Measurements from ENCODE around the gene CFP.

The CFP gene

DNA sequence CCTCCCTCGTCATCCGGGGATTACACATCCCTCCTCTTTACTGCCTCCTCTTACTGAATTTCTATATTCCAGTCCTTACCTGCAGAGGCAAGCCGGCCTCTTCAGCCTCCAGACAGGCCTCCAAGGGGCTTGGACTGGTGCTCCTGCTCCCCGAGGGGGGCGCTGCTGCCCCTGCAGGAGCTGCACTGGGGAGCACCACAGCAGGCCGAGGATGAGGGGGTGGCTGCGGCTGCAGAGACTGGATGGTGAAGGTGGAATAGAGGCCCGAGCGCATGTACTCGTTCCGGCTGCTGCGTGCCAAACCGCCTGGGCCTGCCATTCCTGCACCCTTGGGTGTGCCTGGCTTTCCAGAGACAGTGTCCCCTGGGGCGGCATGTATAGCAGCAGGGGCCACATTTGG lies 9.1 kb upstream of the CFP start:
- DNase-seq (ENCODE audit: low read depth in 4 of 4, low spot score in 1 of 4) = no peak

DNA sequence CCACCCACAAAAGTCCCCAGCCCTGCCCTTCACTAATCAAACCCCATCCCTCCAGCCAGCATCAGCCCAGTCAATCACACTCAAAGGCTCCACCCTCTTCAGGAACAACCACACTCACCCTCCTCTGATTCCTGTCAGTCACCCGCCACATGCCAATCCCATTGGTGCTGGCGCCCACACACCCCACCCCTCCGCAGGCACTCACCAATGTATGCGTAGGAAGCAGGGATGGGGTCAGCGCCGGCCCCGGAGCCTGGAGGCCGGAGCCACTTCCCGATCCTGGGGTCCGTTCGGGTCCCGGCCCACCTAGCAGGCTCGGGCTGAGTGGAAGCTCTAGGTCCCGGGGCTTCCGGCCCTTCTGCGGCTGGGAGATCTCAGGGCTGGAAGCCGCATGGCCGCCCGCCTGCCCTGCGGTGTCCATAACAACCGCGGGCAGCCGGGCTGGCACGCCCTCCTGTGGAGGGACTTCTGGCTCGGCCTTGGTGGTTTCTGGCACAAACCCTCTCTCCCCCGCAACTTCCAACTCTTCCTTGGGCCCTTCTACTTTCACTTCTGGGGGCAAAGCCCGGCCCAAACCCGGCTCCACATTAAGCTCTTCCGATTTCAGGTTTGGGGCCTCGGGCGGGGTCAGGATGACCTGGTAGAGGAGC lies 7.9 kb upstream of the CFP start:
- no peak for DNase-seq (ENCODE audit: low read depth in 4 of 4, low spot score in 1 of 4)

DNA sequence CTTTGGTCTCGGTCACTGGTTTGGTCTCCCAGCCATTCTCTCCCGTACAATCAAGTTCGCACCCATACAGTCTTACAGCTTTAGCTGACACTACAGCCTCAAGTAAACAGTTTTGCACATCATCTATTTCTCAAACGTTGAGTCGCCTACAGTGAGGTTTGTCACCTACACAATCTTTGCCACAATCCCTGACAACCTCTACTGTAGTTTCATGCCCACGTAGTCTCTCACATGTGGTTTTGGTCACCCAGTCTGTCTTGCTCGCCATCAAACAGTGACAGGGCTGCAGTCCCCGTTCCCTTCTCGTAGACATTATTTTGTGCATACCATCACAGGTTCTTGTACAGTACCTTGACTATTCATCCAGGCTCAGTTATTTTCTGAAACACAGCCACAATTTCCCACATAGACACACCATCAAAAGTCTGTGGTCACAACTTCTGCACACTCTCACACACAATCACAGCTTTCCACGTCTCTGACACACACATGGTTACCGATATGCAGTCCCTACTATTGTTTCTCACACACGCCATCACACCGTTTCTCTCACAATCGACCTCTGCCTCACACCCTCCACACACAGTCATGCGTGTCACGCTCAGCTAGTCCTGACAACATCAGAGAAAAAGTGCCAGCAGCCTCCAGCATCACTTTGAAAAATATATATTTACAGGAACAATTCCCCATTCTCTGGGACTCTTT lies 5.3 kb upstream of the CFP start:
- DNase-seq (ENCODE audit: low read depth in 4 of 4, low spot score in 1 of 4) = no peak

DNA sequence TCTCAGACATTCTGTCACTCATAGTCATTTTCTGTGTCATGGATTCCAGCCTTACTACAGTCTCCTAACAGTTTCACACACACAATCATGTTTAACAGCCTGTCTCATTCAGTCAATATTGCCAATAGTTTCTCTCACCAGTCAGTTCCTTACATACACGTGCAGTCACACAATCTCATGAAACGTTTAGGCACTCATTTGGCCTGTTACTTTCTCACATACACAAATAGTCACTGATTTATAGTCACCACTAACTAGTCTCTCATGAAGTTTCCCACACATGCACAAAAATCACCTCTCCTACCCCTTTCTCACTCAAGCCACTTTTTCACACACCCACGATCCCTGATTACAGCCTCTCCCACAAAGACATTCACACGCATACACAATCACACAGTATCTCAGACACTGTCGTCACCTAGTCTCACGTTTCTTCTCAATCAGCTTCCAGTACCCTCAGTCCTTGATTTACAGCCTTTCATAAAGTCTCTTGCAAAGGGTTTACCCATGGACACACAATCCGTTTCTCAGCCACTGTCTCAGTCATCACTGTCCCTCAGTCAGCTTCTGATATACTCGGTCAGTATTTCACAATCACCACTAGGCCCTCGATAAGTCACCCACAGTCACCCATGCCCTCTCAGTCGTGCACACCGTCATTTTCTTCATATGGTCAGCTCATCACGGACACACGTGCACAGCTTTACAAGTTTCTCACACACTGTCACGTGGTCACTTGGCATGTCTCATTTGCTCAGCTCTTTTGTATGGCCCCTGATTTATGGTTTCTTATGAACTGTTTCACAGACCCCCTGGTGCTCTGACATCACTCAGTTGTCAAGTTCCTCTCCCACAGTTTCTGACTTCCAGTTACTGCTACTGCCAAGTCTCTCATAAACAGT lies 4.2 kb upstream of the CFP start:
- no peak for DNase-seq (ENCODE audit: low read depth in 4 of 4, low spot score in 1 of 4)

DNA sequence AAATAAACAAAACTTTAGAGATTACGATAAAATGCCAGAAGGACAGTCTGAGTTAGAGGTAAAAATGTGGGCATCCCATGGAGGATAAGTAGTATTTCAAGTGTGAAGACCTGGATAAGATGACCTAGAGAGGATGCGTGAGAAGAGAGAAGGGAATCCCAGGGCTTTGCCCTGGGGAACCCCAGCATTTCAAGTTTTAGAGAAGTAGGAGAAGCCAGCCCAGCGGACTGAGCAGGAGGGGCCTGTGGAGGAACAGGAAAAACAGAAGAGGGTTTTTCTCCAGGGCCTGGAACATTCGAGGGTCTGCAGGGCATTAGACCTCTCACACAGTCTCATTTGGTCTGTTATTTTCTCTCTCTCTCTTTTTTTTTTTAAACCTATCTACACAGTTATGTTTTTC lies 2.9 kb upstream of the CFP start:
- DNase-seq (ENCODE audit: low read depth in 4 of 4, low spot score in 1 of 4) = no peak

DNA sequence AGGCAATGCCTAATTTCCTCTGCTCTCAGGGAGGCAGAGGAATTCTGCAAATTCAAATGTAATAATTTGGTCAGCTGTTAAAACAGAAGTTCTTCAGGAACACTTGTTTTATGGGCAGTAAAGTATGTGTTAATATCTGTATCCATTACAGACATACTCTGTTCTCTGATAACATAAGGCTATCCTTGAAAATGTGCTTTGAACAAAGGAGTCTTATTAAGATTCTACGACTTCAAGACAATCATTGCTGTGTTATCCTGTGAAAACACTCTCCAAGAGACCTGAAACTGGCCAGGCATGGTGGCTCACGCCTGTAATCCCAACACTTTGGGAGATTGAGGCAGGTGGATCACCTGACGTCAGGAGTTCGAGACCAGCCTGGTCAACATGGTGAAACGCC lies 1.9 kb upstream of the CFP start:
- DNase-seq (ENCODE audit: low read depth in 4 of 4, low spot score in 1 of 4) = no peak

DNA sequence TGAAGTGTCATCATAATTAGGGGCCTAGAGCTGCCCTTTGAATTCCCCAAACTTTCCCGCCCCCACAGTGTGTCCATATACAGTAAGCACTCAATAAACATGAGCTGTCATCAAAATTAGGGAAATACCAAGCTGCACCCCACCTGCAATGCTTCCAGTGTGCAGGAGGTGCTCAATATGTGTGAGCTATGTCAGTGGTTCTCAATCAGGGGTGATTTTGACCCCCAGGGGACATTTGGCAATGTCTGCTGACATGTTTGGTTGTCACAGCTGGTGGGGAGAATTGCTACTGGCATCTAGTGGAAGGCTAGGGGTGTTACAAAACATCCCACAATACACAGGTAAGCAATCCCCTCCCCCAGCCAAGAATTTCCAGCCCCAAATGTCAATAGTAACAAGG lies 748 bp downstream of the CFP start:
- no peak for DNase-seq (ENCODE audit: low read depth in 4 of 4, low spot score in 1 of 4)

DNA sequence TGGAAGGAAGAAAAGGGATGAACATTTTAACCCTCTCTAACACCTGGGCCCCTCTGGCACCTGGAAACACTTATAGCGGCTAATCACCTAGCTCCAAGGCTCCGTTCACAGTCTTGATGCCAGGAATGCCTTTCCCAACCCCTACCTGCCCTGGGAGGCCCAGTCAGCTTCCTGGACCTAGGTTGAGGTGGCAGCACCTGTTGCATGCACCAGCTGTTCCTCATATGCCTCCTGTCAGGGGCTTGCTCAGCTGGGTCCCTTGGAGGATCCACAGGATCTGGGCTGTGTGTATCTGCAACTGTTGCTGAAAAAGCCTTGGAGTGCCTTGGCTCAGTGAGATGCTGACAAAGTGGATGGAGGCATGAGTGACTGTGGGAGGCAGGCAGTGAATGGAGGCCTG lies 4.4 kb downstream of the CFP start:
- no peak for DNase-seq (ENCODE audit: low read depth in 4 of 4, low spot score in 1 of 4)

DNA sequence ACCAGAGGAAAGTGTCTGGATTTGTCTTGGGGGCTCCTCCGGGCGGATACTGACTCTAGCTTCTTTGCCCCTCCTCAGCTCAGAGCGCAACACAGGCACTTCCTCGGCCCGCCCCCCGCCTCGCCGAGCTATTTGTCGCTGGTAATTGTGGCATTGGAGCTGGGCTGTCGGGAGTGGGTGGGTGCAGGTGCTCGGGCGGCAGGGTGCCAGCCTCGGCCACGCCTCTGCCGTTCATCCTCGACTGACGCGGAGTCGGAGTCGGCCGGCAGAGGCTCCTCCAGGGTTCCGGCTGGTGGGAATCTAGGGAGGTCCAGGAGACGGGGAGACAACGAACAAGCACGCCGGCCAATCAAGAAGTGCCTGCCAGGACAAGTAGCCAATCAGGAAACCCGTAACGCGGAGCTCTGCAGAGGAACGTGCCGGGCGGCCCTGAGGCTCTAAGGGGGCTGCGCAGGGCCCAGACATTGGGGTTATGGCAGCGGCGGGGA lies 6.1 kb downstream of the CFP start:
- DNase-seq (ENCODE audit: low read depth in 4 of 4, low spot score in 1 of 4) = peak in 1 of 4 experiments; percentile 20

DNA sequence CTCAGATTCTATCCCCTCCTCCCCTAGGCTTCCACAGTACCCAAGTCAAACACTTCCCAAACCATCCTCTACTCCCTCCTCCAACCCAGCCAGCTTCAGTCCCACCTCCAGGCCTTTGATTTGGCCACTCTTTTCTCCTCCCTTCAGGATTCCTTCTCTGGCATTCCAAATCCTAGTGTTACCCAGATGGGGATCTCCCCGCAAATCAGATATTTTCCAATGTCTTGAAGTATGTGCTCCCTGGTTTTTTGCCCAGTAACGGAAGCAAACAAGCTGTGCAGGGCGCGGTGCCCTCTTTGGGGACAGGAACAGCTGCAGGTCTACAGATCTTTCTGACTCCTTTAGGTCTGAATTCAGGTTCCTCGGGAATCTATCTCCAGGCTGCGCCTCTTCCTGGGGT lies 7.9 kb downstream of the CFP start:
- no peak for DNase-seq (ENCODE audit: low read depth in 4 of 4, low spot score in 1 of 4)

DNA sequence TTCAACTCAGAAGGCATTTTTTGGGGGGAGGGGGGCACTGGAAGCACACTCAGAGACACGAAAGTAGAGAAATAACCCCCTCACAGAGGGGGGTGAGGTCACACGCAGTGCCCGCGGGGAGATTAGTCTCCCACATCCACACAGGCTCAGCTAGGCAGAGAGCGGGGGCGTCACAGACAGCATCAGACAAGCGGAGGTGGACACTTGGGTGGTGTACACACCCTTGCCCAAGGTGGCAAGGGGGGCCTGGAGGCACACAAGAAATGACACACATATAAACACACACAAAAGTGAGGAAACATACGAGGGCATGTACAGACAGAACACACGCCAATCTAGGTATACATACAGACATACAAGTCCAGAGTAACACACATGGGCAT lies 9.4 kb downstream of the CFP start:
- no peak for DNase-seq (ENCODE audit: low read depth in 4 of 4, low spot score in 1 of 4)

DNA sequence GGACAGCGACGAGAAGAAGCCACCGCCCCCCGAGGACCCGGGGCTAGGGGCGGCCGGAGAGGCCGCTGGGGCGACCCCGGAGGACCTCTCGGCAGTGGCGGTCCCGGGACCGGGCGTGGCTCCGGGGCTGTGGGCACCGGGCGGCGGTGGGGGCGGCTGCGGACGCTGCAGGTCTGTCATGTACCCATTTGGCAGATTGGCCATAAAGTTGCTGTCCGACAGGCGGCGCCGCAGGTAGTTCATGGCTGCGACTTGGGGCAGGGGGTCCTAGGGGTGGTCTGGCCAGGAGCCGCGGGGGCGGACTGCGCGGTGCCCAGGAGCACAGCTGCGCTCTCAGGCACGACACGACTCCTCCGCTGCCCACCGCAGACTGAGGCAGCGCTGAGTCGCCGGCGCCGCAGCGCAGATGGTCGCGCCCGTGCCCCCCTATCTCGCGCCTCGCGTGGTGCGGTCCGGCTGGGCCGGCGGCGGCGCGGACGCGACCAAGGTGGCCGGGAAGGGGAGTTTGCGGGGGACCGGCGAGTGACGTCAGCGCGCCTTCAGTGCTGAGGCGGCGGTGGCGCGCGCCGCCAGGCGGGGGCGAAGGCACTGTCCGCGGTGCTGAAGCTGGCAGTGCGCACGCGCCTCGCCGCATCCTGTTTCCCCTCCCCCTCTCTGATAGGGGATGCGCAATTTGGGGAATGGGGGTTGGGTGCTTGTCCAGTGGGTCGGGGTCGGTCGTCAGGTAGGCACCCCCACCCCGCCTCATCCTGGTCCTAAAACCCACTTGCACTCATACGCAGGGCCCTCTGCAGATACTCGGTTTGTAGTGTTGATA lies 10.0 kb downstream of the CFP start, which contains the start of gene SYN1:
Gene SYN1, minus strand, starts transcription at position 372 of the 817 bp plus-strand sequence. Its CDS starts 129 bp downstream, at position 243.
- DNase-seq (ENCODE audit: low read depth in 4 of 4, low spot score in 1 of 4) = peak in 3 of 4 experiments; percentile 65 to 69 (median 69)

DNA sequence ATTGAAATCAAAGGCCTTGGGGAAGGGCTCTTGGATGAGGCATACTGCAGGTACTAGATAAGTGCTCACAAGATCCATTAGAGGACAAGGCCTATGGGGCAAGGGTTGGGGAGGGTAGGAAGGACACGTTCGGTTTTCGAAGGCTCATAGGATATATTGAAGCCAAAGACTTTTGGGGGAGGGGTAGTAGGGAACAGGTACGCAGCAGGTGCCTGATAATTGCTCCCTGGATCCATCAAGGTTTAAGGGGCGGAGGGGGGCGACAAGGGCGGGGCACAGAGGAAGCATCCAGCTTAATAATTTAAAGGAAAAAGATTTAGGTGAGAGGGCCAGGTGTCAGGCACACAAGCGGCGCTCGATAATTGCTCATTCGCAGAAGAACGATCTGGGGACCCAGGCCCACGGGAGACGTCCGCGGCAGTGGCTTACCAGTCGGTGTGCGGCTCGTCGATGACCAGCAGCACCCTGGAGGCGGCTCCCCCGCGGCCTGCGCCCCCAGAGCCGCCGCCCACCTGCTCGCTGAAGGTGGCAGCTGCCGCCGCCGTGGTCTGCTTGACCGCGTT lies 10.7 kb downstream of the CFP start:
- DNase-seq (ENCODE audit: low read depth in 4 of 4, low spot score in 1 of 4) = no peak

DNA sequence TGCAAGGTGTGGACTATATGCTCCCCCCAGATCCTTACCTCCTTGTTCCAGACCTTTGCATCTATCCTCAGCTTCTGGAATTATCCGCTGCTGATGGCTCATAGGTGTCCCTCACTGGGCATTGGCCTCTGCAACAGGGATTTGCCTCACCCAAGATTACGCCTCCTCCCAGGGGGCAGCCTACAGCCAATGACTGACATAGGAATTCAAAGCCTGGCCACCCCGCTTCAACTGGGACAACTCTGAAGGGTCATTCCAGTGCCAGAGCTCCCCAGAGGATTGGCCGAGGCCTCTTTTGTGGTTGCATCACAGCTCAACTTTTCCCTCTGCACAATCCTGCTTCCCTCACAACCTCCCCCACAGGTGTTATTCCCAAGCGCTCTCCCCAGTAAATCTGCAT lies 15.1 kb downstream of the CFP start:
- no peak for DNase-seq (ENCODE audit: low read depth in 4 of 4, low spot score in 1 of 4)

DNA sequence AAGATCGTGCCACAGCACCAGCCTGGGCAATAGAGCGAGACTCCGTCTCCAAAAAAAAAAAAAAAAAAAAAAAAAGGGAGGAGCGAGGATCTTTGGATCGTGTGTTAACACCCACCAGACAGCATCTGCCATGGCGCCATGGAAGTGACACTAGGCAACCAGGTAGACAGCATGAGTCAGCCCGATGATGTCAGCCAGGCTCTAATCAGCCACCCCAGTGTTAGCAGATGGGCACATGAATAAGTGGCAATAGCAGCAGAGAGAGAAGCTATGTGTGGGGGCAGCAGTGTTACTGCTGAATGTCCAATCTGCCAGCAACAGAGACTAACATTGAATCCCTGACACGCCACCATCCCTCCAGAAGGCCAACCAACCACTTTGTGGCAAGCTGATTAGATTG lies 16.6 kb downstream of the CFP start:
- no peak for DNase-seq (ENCODE audit: low read depth in 4 of 4, low spot score in 1 of 4)

DNA sequence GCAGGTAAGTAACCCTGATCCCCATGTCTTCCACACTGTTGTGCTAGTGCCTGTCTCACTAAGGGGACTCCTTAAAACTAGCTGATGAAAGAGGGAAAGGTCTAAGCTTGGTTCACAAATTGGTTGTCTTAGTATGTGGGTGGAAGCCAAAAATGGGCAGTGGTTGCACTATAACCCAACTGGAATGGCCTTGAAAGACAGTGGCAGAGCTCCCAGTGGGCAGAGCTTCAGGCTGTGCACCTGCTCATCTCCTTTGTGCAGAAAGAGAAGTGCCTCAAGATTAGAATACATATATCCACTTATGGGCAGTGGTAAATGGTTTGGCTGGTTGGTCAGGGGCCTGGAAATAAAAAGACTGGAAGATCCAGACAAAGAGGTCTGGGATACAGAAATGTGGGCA lies 17.3 kb downstream of the CFP start:
- no peak for DNase-seq (ENCODE audit: low read depth in 4 of 4, low spot score in 1 of 4)

DNA sequence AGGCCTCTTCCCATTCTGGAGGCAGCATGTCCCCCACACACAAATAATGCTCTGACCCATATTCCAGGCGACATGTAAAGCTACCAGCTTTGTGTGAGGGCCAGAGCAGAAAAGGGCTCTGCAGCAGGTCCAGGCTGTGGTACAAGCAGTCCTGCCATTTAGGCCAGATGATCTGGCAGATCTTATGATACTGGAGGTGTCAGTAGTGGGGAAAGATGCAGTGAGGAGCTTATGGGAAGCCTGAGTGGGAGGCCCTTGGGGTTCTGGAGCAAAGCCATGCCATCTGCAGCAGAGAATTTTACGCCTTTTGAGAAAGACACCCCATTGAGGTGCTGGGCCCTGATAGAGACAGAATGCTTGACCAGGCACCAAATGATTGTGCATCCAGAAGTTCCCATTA lies 17.8 kb downstream of the CFP start:
- DNase-seq (ENCODE audit: low read depth in 4 of 4, low spot score in 1 of 4) = no peak

DNA sequence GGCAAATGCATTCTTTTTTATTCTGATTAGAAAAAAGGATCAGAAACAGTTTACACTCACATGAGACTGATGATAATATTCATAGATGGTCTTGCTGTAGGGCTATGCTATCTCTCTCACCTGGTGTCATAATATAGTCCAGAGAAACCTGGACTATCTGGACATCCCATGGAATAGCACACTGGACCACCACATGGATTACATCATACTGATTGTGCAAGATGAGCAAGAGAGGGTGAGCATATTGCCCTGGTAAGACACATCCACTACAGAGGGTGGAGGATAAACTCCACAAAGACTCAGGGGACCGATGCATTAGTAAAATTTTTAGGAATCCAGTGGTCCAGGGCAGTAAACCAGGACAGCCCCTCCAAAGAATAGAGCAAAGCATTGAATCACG lies 18.2 kb downstream of the CFP start:
- DNase-seq (ENCODE audit: low read depth in 4 of 4, low spot score in 1 of 4) = no peak

DNA sequence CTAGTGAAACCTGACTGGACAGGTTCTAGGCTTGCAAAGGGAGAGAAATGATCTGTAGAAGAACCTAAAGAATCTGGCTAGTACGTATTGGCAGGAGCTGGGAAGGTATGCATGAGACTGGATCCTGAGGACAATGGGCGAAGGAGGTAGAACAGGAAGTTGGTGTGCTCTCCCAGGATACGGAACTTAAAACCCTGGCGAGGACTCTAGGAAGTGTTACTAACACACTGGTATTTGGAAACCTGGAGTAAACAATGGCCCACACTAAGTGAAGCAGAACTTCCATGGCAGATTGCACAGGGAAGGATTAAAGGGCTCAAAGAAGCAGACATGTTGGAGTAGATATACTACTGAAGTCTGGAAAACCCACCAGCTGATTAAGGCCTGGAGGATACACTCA lies 19.2 kb downstream of the CFP start:
- no peak for DNase-seq (ENCODE audit: low read depth in 4 of 4, low spot score in 1 of 4)

DNA sequence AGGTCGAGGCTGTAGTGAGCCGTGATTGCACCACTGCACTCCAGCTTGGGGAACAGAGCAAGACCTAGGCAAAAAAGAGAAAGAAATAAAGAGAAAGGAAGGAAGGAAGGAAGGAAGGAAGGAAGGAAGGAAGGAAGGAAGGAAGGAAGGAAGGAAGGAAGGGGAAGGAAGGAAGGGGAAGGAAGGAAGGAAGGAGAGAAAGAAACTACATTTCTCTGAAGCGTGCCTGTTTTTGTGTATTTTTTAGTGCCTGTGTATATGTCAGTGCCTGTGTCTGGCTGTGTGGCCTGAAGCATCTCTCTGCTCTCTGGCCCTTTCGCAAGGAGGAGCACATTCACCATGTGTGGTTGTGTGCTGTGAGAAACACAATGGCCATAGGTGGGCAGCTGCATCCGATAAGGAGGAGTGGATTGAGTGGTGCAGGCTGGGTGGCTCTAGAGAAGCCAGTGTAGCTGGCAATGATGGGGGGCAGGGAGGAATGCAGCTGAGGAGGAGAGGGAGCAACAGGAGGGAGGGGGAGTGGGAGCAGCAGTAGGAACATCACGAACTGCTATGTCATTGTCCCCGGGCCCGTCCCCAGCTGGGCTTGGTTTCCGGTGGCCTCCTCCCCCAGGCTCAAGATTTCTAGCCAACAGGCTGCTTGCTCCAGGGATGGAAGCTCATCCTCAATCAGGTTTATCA lies 21.5 kb downstream of the CFP start:
- DNase-seq (ENCODE audit: low read depth in 4 of 4, low spot score in 1 of 4) = no peak

Measured in stimulated activated CD4-positive, alpha-beta T cell treated with anti-CD3 and anti-CD28 coated beads, Interleukin-1b, Interleukin-23, amount 100 ng/mL, for 24 hours (primary cell).